K562 (cell line): ENCODE results near the gene NFIC. TPM values are rescaled to one million over a fixed set of nuclear protein-coding genes. Genes with fewer than 3 reads are reported as not detected.

Experiments used
- ATAC-seq: fragments of 200-7000 bp; cut with Tn5 transposase; 3 replicates; pipeline ENCODE4 v1.9.1; 2020; ENCODE audit warnings: moderate library complexity
- BruUV-seq: library from RNA; stranded (reverse); fragments of 400-500 nt; replicated peaks from 2 replicates; lab custom pipeline; 2021; lab: Mats Ljungman, UMichigan
- CTCF ChIA-PET: fragments of 300-600 bp; formaldehyde crosslinking; extraction: SDS; loops from one replicate; lab custom pipeline; 2021; ENCODE audit warnings: low intra/inter-chr PET ratio; lab: Yijun Ruan, JAX
- POLR2A ChIA-PET: fragments of 300-600, 350-650 bp; sonication (Branson Sonifier 250); formaldehyde crosslinking; extraction: SDS; loops from one replicate; lab custom pipeline; 2021; ENCODE audit warnings: antibody characterized with exemption, inconsistent platforms; lab: Yijun Ruan, JAX
- DNase-seq, 4 experiments: peaks; one replicate each; pipeline versions ENCODE4 v3.0.0 to v3.0.0-alpha.2; 2011 to 2018; ENCODE audit warnings: low spot score in 3 of 4, mixed read lengths in 3 of 4; ENCODE audit errors: extremely low read depth in 1 of 4
- FAIRE-seq: peaks from 2 replicates; lab custom pipeline; 2011; peaks lifted over from hg19 to GRCh38; lab: Jason Lieb, UNC
- H2AFZ ChIP-seq: 2 replicates; pipeline ENCODE4 v1.6.0; 2011; ENCODE audit warnings: low read depth, low read length, control low read depth, inconsistent platforms
- H3K27ac ChIP-seq: fragments of 200-600 bp; 3 replicates; pipeline ENCODE4 v1.8.0; 2011; ENCODE audit warnings: low read depth, mild to moderate bottlenecking, control low read depth, inconsistent platforms, low read length, moderate library complexity, mixed read lengths; ENCODE audit errors: extremely low read depth
- H3K27me3 ChIP-seq, 2 experiments: fragments of 300-600 bp in 1 of 2; 2 replicates in 1 of 2; 3 replicates in 1 of 2; pipeline versions ENCODE4 v1.6.0 to v1.8.0; 2011; ENCODE audit warnings: inconsistent platforms in 2 of 2, low read length in 2 of 2, mild to moderate bottlenecking in 1 of 2, mixed read lengths in 1 of 2, moderate library complexity in 1 of 2; ENCODE audit not compliant: control insufficient read depth in 2 of 2, insufficient read depth in 2 of 2
- H3K36me3 ChIP-seq: fragments of 300-600 bp; 3 replicates; pipeline ENCODE4 v1.8.0; 2011; ENCODE audit warnings: mild to moderate bottlenecking, low read length, inconsistent platforms; ENCODE audit not compliant: control insufficient read depth, insufficient read depth
- H3K4me1 ChIP-seq, 2 experiments: fragments of 200-600 bp in 1 of 2; replicated peaks in 1 of 2; 2 replicates in 1 of 2; 3 replicates in 1 of 2; pipeline versions ENCODE4 v1.5.1 to v1.8.0; 2011; ENCODE audit warnings: inconsistent platforms in 2 of 2, low read length in 2 of 2, mild to moderate bottlenecking in 1 of 2, mixed read lengths in 1 of 2, moderate library complexity in 1 of 2; ENCODE audit not compliant: control insufficient read depth in 2 of 2, insufficient read depth in 2 of 2
- H3K4me2 ChIP-seq: 2 replicates; pipeline ENCODE4 v1.6.1; 2011; ENCODE audit warnings: low read length, control low read depth, inconsistent platforms, mixed read lengths; ENCODE audit not compliant: insufficient read depth
- H3K4me3 ChIP-seq: fragments of 200-600 bp; sonication (generic), shearing (Covaris generic); 2 replicates; pipeline ENCODE4 v1.5.1; 2016; ENCODE audit warnings: control low read depth, inconsistent platforms
- H3K79me2 ChIP-seq: fragments of 200-600 bp; 3 replicates; pipeline ENCODE4 v1.8.0; 2011; ENCODE audit warnings: low read length, inconsistent platforms; ENCODE audit not compliant: control insufficient read depth, insufficient read depth
- H3K9ac ChIP-seq, 2 experiments: 2 replicates each; pipeline versions ENCODE4 v1.6.0 to v1.6.1; 2011; ENCODE audit warnings: low read depth in 2 of 2, low read length in 2 of 2, control low read depth in 1 of 2, inconsistent platforms in 1 of 2, mild to moderate bottlenecking in 1 of 2, mixed read lengths in 1 of 2; ENCODE audit not compliant: insufficient read depth in 1 of 2
- H3K9me1 ChIP-seq: one replicate; pipeline ENCODE4 v1.6.0; 2011; ENCODE audit warnings: inconsistent platforms, mild to moderate bottlenecking, low read length, moderate library complexity; ENCODE audit not compliant: control insufficient read depth, insufficient read depth
- H3K9me3 ChIP-seq: replicated peaks from 2 replicates; pipeline ENCODE4 v1.5.1; 2011; ENCODE audit warnings: low read depth, low read length, inconsistent platforms; ENCODE audit not compliant: control insufficient read depth, insufficient read depth
- H4K20me1 ChIP-seq: replicated peaks from 2 replicates; pipeline ENCODE4 v1.6.1; 2011; ENCODE audit warnings: low read length, inconsistent platforms, mixed read lengths; ENCODE audit not compliant: control insufficient read depth, insufficient read depth
- ADNP ChIP-seq: fragments of 200-800 bp; sonication (Bioruptor generic); IDR thresholded peaks from 2 replicates; pipeline ENCODE4 v1.6.1; 2016; ENCODE audit warnings: missing genetic modification characterization, missing compliant biosample characterization
- ARID2 ChIP-seq: fragments of 450-650 bp; IDR thresholded peaks from 2 replicates; pipeline ENCODE4 v1.6.1; 2017; ENCODE audit warnings: antibody characterized with exemption, mild to moderate bottlenecking
- BCOR ChIP-seq: fragments of 450-650 bp; IDR thresholded peaks from 2 replicates; pipeline ENCODE4 v1.6.1; 2016
- CBX1 ChIP-seq: sonication (generic); IDR thresholded peaks from 2 replicates; pipeline ENCODE4 v1.6.1; 2016; ENCODE audit warnings: antibody characterized with exemption, low read depth, mild to moderate bottlenecking
- CBX2 ChIP-seq: fragments of 200-600 bp; sonication (generic); IDR thresholded peaks from one replicate; pipeline ENCODE4 v1.6.1; 2012; ENCODE audit warnings: mild to moderate bottlenecking, low read length, inconsistent platforms; ENCODE audit not compliant: insufficient read depth, poor library complexity, severe bottlenecking
- CHD4 ChIP-seq: fragments of 200-600 bp; sonication (generic); IDR thresholded peaks from 3 replicates; pipeline ENCODE4 v1.6.1; 2012; ENCODE audit warnings: low read depth, mild to moderate bottlenecking, mixed read lengths, low read length, inconsistent platforms; ENCODE audit not compliant: insufficient read depth, insufficient replicate concordance, poor library complexity, severe bottlenecking
- HDAC1 ChIP-seq, 2 experiments: fragments of 450-650 bp; IDR thresholded peaks; 2 replicates each; pipeline ENCODE4 v1.6.1; 2016 to 2017; ENCODE audit warnings: inconsistent platforms in 1 of 2, mild to moderate bottlenecking in 1 of 2, moderate library complexity in 1 of 2
- HDAC2 ChIP-seq: fragments of 450-650 bp; IDR thresholded peaks from 2 replicates; pipeline ENCODE4 v1.6.1; 2016; ENCODE audit warnings: mild to moderate bottlenecking
- HNRNPUL1 ChIP-seq: fragments of 200-400 bp; formaldehyde crosslinking; IDR thresholded peaks from 2 replicates; pipeline ENCODE4 v1.6.1; 2017; ENCODE audit warnings: low read length
- ID3 ChIP-seq, 2 experiments: fragments of 250-450 bp in 1 of 2; fragments of 450-650 bp in 1 of 2; sonication (Bioruptor Pico) in 1 of 2; IDR thresholded peaks; 2 replicates each; pipeline versions ENCODE4 v1.6.1 to v1.8.0; 2016 to 2021; ENCODE audit warnings: mild to moderate bottlenecking in 2 of 2, moderate library complexity in 2 of 2, missing compliant biosample characterization in 1 of 2, missing genetic modification characterization in 1 of 2
- JUNB ChIP-seq: fragments of 450-650 bp; formaldehyde crosslinking; conservative IDR thresholded peaks from 2 replicates; pipeline ENCODE4 v1.4.0; 2020; ENCODE audit warnings: mild to moderate bottlenecking
- KAT8 ChIP-seq: fragments of 450-650 bp; IDR thresholded peaks from 2 replicates; pipeline ENCODE4 v1.6.1; 2016; ENCODE audit warnings: low read depth, mild to moderate bottlenecking
- KDM1A ChIP-seq, 2 experiments: fragments of 450-650 bp; IDR thresholded peaks; 2 replicates each; pipeline ENCODE4 v1.6.1; 2016; ENCODE audit warnings: mild to moderate bottlenecking in 2 of 2
- MLX ChIP-seq, 2 experiments: fragments of 450-650 bp in 1 of 2; sonication (generic) in 1 of 2; formaldehyde crosslinking; conservative IDR thresholded peaks; 2 replicates each; pipeline versions ENCODE4 v1.4.0 to v1.8.1; 2020 to 2022; ENCODE audit warnings: mild to moderate bottlenecking in 1 of 2, missing genetic modification reagents in 1 of 2
- NR2C2 ChIP-seq, 2 experiments: fragments of 200-800 bp in 1 of 2; sonication (Bioruptor generic) in 1 of 2; sonication (generic) in 1 of 2; formaldehyde crosslinking in 1 of 2; IDR thresholded peaks; 2 replicates each; pipeline versions ENCODE4 v1.6.1 to v1.8.0; 2016 to 2022; ENCODE audit warnings: mild to moderate bottlenecking in 1 of 2, missing compliant biosample characterization in 1 of 2, missing genetic modification characterization in 1 of 2, missing genetic modification reagents in 1 of 2
- OTX1 ChIP-seq: fragments of 450-650 bp; formaldehyde crosslinking; IDR thresholded peaks from 2 replicates; pipeline ENCODE4 v1.4.0; 2022; ENCODE audit warnings: mild to moderate bottlenecking
- PPARD ChIP-seq: fragments of 250-450 bp; sonication (Bioruptor Pico); IDR thresholded peaks from 2 replicates; pipeline ENCODE4 v1.8.0; 2022; ENCODE audit warnings: inconsistent platforms, mild to moderate bottlenecking, moderate library complexity
- RBM25 ChIP-seq: fragments of 200-400 bp; formaldehyde crosslinking; IDR thresholded peaks from 2 replicates; pipeline ENCODE4 v1.6.1; 2018; ENCODE audit warnings: low read length, low read depth, moderate library complexity; ENCODE audit not compliant: severe bottlenecking
- SMARCB1 ChIP-seq: IDR thresholded peaks from 2 replicates; pipeline ENCODE4 v1.6.1; 2011; ENCODE audit warnings: improper control_type of control experiment, low read depth; ENCODE audit not compliant: insufficient read length
- ZKSCAN8 ChIP-seq: fragments of 200-800 bp; sonication (Bioruptor generic); IDR thresholded peaks from 2 replicates; pipeline ENCODE4 v1.6.1; 2016; ENCODE audit warnings: missing genetic modification characterization, missing compliant biosample characterization
- WGBS: fragments of 100-300 bp; shearing (Covaris generic); methylation state at CpG from one replicate; pipeline ENCODE4 v1.1.6; 2016; ENCODE audit warnings: low coverage, mixed read lengths; ENCODE audit not compliant: insufficient coverage; ENCODE audit errors: missing lambda C conversion rate; 5-methylcytosine and 5-hydroxymethylcytosine counted together
- in situ Hi-C: fragments of 300-500 bp; cut with MboI; formaldehyde crosslinking; loops from 4 replicates; pipeline ENCODE4 v1.15.0; 2018; ENCODE audit warnings: inconsistent platforms, mixed read lengths
- intact Hi-C: fragments of 100-400 bp; cut with micrococcal nuclease; formaldehyde crosslinking; loops from 2 replicates; pipeline ENCODE4 v1.14.2; 2022
- polyA plus RNA-seq, 8 experiments: library from polyadenylated mRNA; depleted of rRNA in 4 of 8; stranded (reverse) in 5 of 8; unstranded in 3 of 8; fragments of >200 nt; fragmentation: Nextera tagmentation in 2 of 8; fragmentation: Illumina TruSeq in 1 of 8; extraction: Ambion mirVana in 2 of 8; extraction: Trizol in 1 of 8; gene quantifications; 2 replicates each; pipeline versions ENCODE4 v1.2.1 to v1.2.3, GENCODE V29; 2011 to 2014; ENCODE audit warnings: inconsistent platforms in 1 of 8, missing spikeins in 1 of 8
- total RNA-seq, 7 experiments: library from RNA; depleted of rRNA in 6 of 7; stranded (reverse); fragments of >200 nt in 6 of 7; fragmentation: Illumina TruSeq in 2 of 7; extraction: Trizol in 2 of 7; gene quantifications; 2 replicates each; pipeline versions ENCODE4 v1.2.1 to v1.2.3, GENCODE V29; 2011 to 2021; ENCODE audit warnings: low replicate concordance in 1 of 7

Gene NFIC
- total and polyA plus RNA-seq, 9 of the 15 experiments (the other 6 are each of a cell fraction or from before 2014, with no cell fraction given) = 0.71 to 62.1 (median 6.9) TPM

DNA sequence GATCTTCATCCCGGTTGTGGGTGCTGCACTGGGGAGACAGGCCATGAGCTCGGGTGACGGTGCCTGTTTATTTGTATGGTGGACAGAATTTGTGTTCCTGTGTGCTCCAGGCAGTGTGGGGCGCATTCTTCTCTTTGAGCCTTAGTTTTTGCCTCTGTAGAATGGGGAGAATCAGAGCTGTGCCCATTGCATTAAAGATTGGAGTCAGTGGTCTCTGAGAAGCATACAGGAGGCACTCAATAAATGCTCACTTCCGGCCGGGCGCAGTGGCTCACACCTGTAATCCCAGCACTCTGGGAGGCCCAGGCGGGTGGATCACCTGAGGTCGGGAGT, 23.0 kb downstream of the NFIC start:
- FAIRE-seq = no peak
- WGBS = 93% methylated on average over 9 of the region's 9 CpGs
- 0 out of 2 replicates have a peak, but pooled peaks cover 2% of the 10 kb centered on the region for H3K9me3 ChIP-seq
- BruUV-seq = no TSS peak
- H3K27me3 ChIP-seq = no peaks in the 10 kb centered on the region
- TF ChIP-seq ARID2 (no peak), SMARCB1 (no peak), ZKSCAN8 (peak; percentile 78), RBM25 (peak; percentile 76), CBX2 (no peak), BCOR (peak; percentile 88), KAT8 (no peak), MLX (CRISPR knock-in tag; conservative IDR thresholded peaks at IDR 0.05) (no peak), ID3 (CRISPR knock-in tag; IDR thresholded peaks at IDR 0.05) (no peak), ID3 (tag; IDR thresholded peaks at IDR 0.05) (no peak), ADNP (tag) (peak; percentile 84), HDAC1 (IDR thresholded peaks at IDR 0.05) (peak in 1 of 2 experiments; percentile 1; a peak in 1 of 4 replicates), PPARD (no peak), HDAC2 (peak; percentile 64; the same call in 1 of the 2 replicates), CBX1 (peak; percentile 0; the same call in 1 of the 2 replicates), KDM1A (IDR thresholded peaks at IDR 0.05) (peak in 1 of 2 experiments; percentile 67; a peak in 3 of 4 replicates), CHD4 (peak; percentile 66), JUNB (CRISPR knock-in tag) (no peak), NR2C2 (CRISPR knock-in tag; IDR thresholded peaks at IDR 0.05) (no peak), NR2C2 (tag; IDR thresholded peaks at IDR 0.05) (no peak), OTX1 (CRISPR knock-in tag) (no peak), HNRNPUL1 (no peak)
- no peak for DNase-seq
- peak overlapping the region; percentile 81 for H3K27ac ChIP-seq
- no peak overlapping the region for H3K4me2 ChIP-seq
- POLR2A ChIA-PET = no interaction called here
- no peak overlapping the region for H2AFZ ChIP-seq
- peaks cover 80% of the 10 kb centered on the region; the same call in 2 of the 3 replicates for H3K36me3 ChIP-seq
- H3K4me1 ChIP-seq = peaks cover 19 to 56% of the 10 kb centered on the region in 2 experiments
- CTCF ChIA-PET = no interaction called here
- ATAC-seq = no peak
- H3K9ac ChIP-seq = no peak overlapping the region
- in situ Hi-C loops = no loop called here
- intact Hi-C loops = no loop called here
- peaks cover 11% of the 10 kb centered on the region for H3K9me1 ChIP-seq
- peaks cover 95% of the 10 kb centered on the region for H3K79me2 ChIP-seq
- peaks cover 24% of the 10 kb centered on the region for H4K20me1 ChIP-seq
- H3K4me3 ChIP-seq = no peak overlapping the region
